Measurements from ENCODE around the gene VIPR2. TPM values are rescaled to one million over a fixed set of nuclear protein-coding genes. Genes with fewer than 3 reads are reported as not detected.
"Not testable (repeated sequence)": the region's sequence is repeated elsewhere in the genome, so short reads cannot be mapped to it uniquely, and the experiment has no call there.

The VIPR2 gene
- total and polyA plus RNA-seq, 10 donors: 0.41 to 1.4 (median 0.64) TPM

GRCh38 chr7:159167139-159167538 lies 22.5 kb upstream of the VIPR2 start:
- Histone ChIP-seq H3K36me3 (no peaks in the 10 kb centered on the region), H3K27ac (no peak overlapping the region), H3K4me1 (no peaks in the 10 kb centered on the region), H3K4me3 (no peak overlapping the region), H3K9me3 (peaks cover 0 to 16% (median 0%) of the 10 kb centered on the region in 8 donors), H3K27me3 (replicated peaks in 1 of 7) (no peaks in the 10 kb centered on the region)
- WGBS, 5 donors: 83 to 92% (median 86%) methylated on average over 12 to 15 of the region's 15 CpGs
- DNase-seq: no peak
- TF ChIP-seq POLR2AphosphoS5 (IDR thresholded peaks at IDR 0.05) (no peak), POLR2A (IDR thresholded peaks at IDR 0.05) (no peak), CTCF (IDR thresholded peaks at IDR 0.05 in 8 of 11, conservative IDR thresholded peaks at IDR 0.05 in 3 of 11) (no peak)
- intact Hi-C loops (cut with DNase I; ENCODE audit: low total_unique reads): no loop called here

GRCh38 chr7:159166530-159166929 lies 21.9 kb upstream of the VIPR2 start:
- no peaks in the 10 kb centered on the region for H3K4me1 ChIP-seq
- 64 to 65% (median 64%) methylated on average over 3 of the region's 3 CpGs for WGBS, 5 donors
- no peak overlapping the region for H3K27ac ChIP-seq
- H3K36me3 ChIP-seq: no peaks in the 10 kb centered on the region
- DNase-seq: no peak
- TF ChIP-seq POLR2A (IDR thresholded peaks at IDR 0.05) (no peak), CTCF (IDR thresholded peaks at IDR 0.05 in 8 of 11, conservative IDR thresholded peaks at IDR 0.05 in 3 of 11) (no peak)
- peaks cover 0 to 16% (median 0%) of the 10 kb centered on the region in 8 donors for H3K9me3 ChIP-seq
- no peaks in the 10 kb centered on the region for H3K27me3 ChIP-seq (replicated peaks in 1 of 7)
- no peak overlapping the region for H3K4me3 ChIP-seq
- intact Hi-C loops (cut with DNase I; ENCODE audit: low total_unique reads): no loop called here

GRCh38 chr7:159165352-159165751 lies 20.7 kb upstream of the VIPR2 start:
- no peaks in the 10 kb centered on the region for H3K4me1 ChIP-seq
- no peaks in the 10 kb centered on the region for H3K36me3 ChIP-seq
- no peaks in the 10 kb centered on the region for H3K27me3 ChIP-seq (replicated peaks in 1 of 7)
- TF ChIP-seq POLR2A (IDR thresholded peaks at IDR 0.05): no peak
- peaks cover 0 to 12% (median 0%) of the 10 kb centered on the region in 8 donors for H3K9me3 ChIP-seq
- intact Hi-C loops (cut with DNase I; ENCODE audit: low total_unique reads): no loop called here
- WGBS, 5 donors: 89 to 95% (median 90%) methylated on average over 6 of the region's 6 CpGs
- H3K27ac ChIP-seq: no peak overlapping the region
- H3K4me3 ChIP-seq: no peak overlapping the region
- DNase-seq: no peak

GRCh38 chr7:159163703-159164301 lies 19.1 kb upstream of the VIPR2 start:
- 74 to 91% (median 87%) methylated on average over 3 to 9 of the region's 11 CpGs for WGBS, 5 donors
- H3K4me1 ChIP-seq; H3K27me3 ChIP-seq (replicated peaks in 1 of 7); H3K4me3 ChIP-seq; H3K9me3 ChIP-seq; H3K27ac ChIP-seq; H3K36me3 ChIP-seq; DNase-seq; intact Hi-C loops (cut with DNase I; ENCODE audit: low total_unique reads): not testable (repeated sequence)

GRCh38 chr7:159162050-159162626 lies 17.5 kb upstream of the VIPR2 start:
- DNase-seq; H3K27ac ChIP-seq; H3K36me3 ChIP-seq; H3K9me3 ChIP-seq; H3K4me1 ChIP-seq; intact Hi-C loops (cut with DNase I; ENCODE audit: low total_unique reads); H3K4me3 ChIP-seq: not testable (repeated sequence)
- peaks cover 0 to 12% (median 0%) of the 10 kb centered on the region in 7 donors for H3K27me3 ChIP-seq (replicated peaks in 1 of 7)
- 81 to 92% (median 83%) methylated on average over 18 to 21 of the region's 21 CpGs for WGBS, 5 donors
